Large intestine (tissue), 3 donors: ENCODE data around the gene TBXAS1. TPM values are rescaled to one million over a fixed set of nuclear protein-coding genes. Genes with fewer than 3 reads are reported as not detected.

ENCODE experiments used
- DNase-seq, 2 donors: peaks; one replicate each; pipeline versions ENCODE4 v3.0.0 to v3.0.0-alpha.2; 2013
- H3K27ac ChIP-seq: one replicate; pipeline ENCODE4 v1.5.1; 2013; ENCODE audit warnings: low read length
- H3K27me3 ChIP-seq: 2 replicates; pipeline ENCODE4 v1.6.1; 2013; ENCODE audit warnings: low read length; ENCODE audit not compliant: control insufficient read depth, insufficient read depth
- H3K36me3 ChIP-seq: 2 replicates; pipeline ENCODE4 v1.6.1; 2013; ENCODE audit warnings: low read length; ENCODE audit not compliant: control insufficient read depth, insufficient read depth
- H3K4me1 ChIP-seq: one replicate; pipeline ENCODE4 v1.6.1; 2013; ENCODE audit warnings: low read length; ENCODE audit not compliant: control insufficient read depth, insufficient read depth
- H3K4me3 ChIP-seq: one replicate; pipeline ENCODE4 v1.5.1; 2013; ENCODE audit warnings: low read length
- H3K9me3 ChIP-seq: one replicate; pipeline ENCODE4 v1.6.1; 2013; ENCODE audit warnings: mild to moderate bottlenecking, low read depth, low read length, moderate library complexity; ENCODE audit not compliant: control insufficient read depth
- WGBS: methylation state at CpG from one replicate; pipeline ENCODE4 v1.1.5; 2013; ENCODE audit warnings: low lambda C conversion rate; ENCODE audit not compliant: insufficient coverage; 5-methylcytosine and 5-hydroxymethylcytosine counted together
- polyA plus RNA-seq: library from polyadenylated mRNA; unstranded; fragments of 120-200 nt; gene quantifications from one replicate; pipeline ENCODE4 v1.2.1, GENCODE V29; 2013

TBXAS1 gene
- polyA plus RNA-seq, 1 donor = 9.6 TPM

DNA sequence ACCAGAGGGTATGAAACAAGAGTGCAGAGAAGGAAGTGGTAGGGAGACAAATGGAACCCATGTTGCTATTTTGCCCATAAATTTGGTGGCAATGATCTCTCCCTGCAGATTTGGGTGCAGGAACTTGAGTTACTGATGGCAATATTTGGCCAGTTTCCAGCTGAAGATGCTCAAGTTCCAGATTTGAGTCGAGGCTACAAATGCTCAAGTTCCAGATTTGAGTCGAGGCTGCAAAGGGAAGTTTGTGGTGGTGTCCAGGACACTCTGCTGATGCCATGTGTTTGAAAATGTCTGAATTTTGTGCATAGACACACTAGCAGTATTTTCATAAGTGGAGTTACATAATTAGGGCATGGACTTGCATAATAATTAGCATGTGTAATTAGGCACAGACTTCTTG is 40.8 kb downstream of the TBXAS1 start:
- Histone ChIP-seq H3K27me3 (no peaks in the 10 kb centered on the region), H3K4me3 (no peak overlapping the region), H3K36me3 (no peaks in the 10 kb centered on the region), H3K4me1 (no peaks in the 10 kb centered on the region), H3K27ac (no peak overlapping the region), H3K9me3 (no peaks in the 10 kb centered on the region)
- DNase-seq = no peak
- no CpG with 5 or more reads among the region's 2 CpGs for WGBS

DNA sequence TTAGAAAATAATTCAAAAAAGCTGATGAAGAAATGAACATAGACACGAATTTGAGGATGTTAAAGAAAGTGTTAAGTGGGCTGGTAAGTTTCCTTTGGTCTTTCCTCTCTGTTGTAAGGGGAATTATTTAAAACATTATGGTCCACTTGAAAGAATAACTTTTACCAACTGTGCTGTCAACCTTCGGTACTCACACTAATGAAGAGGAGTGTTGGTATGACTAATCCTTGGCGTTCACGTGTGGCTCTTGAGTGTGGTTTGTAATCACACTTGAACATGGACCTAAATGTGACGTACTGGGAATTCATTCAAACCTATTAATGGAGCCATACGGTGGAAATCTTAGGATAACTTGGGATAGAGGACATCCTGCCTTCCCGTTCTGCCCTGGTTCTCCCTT is 41.3 kb downstream of the TBXAS1 start:
- Histone ChIP-seq H3K4me1 (no peaks in the 10 kb centered on the region), H3K27me3 (no peaks in the 10 kb centered on the region), H3K27ac (no peak overlapping the region), H3K9me3 (no peaks in the 10 kb centered on the region), H3K4me3 (no peak overlapping the region), H3K36me3 (no peaks in the 10 kb centered on the region)
- WGBS = 92% methylated on average over 1 of the region's 7 CpGs
- DNase-seq = no peak

DNA sequence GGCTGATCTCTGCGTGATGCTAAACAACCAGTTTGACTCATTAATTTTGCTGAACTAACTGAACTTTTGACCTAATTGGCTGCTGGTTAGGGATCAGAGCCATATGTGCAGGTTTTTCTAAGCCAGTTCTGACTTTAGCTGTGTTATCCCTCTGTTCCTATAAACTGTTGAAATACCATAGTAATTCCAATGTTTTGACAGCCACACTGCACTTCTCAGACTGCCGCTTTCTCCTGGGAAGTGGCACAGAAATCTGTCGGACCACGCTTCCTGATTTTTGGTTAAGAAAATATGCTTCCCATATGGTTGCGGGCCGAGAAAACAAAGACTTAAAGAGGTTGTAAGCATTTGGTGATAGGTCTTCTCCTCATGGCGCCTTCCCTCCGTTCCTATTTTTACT is 42.3 kb downstream of the TBXAS1 start:
- Histone ChIP-seq H3K9me3 (no peaks in the 10 kb centered on the region), H3K4me1 (no peaks in the 10 kb centered on the region), H3K36me3 (no peaks in the 10 kb centered on the region), H3K27ac (no peak overlapping the region), H3K4me3 (no peak overlapping the region), H3K27me3 (no peaks in the 10 kb centered on the region)
- DNase-seq = no peak
- WGBS = no CpG with 5 or more reads among the region's 8 CpGs

DNA sequence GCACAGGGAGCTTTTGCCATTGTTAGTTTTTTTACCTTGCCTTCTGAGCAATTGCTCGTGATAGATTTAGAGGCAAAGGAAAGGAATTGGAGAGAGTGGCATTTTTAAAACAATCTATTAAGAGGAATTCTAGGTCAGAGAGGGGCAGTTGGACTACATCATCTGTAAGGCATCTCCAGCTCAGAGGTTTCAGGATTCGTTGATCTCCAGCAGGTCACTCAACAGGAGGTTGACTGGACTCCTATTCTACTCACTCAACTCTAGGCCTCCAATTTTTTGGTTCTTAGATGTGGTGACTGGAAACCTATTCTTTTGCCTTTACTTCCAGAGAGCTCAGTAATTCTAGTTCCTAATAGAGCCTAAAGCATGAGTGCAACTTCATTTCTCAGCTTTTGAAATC is 42.8 kb downstream of the TBXAS1 start:
- Histone ChIP-seq H3K27ac (no peak overlapping the region), H3K4me3 (no peak overlapping the region), H3K36me3 (no peaks in the 10 kb centered on the region), H3K4me1 (no peaks in the 10 kb centered on the region), H3K27me3 (no peaks in the 10 kb centered on the region), H3K9me3 (no peaks in the 10 kb centered on the region)
- WGBS = no CpG with 5 or more reads among the region's 2 CpGs
- DNase-seq = no peak

DNA sequence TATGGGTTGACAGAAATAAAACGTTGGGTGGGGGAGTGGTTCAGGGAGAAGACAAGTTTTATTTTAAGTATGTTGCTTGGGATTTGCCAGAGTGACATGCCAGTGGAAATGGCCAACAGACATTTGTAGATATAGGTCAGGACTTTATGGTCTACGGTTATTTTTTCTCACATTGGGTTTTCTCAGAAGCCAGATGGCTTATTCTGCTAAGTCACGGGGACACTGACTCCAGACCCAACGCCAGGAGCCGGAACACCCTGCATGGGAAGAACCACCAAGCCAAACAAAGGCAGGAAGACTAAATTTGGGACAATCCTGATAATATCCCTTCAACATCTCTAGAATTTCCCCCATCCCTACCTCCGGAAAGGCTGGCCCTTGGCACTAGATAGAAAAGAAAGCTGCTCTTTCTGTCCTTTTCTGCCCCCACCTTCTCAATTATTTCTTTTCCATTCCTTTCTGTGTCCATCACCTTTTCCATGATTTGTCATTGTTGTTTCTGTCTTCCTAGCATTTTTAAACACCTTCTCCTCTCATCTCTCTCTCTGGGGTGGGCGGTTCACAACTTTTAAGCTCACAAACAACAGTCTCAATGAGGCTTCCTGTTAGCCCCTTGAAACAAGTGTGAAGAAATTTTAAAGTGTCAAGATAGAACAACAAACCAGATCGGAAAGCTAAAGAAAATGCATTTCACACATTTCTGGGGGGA is 44.7 kb downstream of the TBXAS1 start:
- Histone ChIP-seq H3K27me3 (no peaks in the 10 kb centered on the region), H3K4me1 (no peaks in the 10 kb centered on the region), H3K36me3 (no peaks in the 10 kb centered on the region), H3K4me3 (no peak overlapping the region), H3K9me3 (no peaks in the 10 kb centered on the region), H3K27ac (no peak overlapping the region)
- no peak for DNase-seq
- 100% methylated on average over 3 of the region's 8 CpGs for WGBS

DNA sequence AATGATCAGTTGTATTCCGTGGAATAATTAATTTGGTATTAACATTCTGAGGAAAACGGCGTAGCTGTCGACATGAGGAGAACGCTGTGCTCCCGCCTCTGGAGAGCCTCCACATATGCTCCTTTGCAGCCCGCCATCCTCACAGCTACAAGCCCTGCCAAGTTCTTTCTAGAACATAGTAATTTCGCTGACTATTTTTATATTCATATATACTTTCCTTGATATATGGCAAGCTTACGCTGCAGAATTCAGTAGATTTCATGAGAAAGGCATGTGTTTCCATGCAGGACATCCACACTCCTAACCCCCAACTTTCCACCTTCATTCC is 45.2 kb downstream of the TBXAS1 start:
- H3K36me3 ChIP-seq = no peaks in the 10 kb centered on the region
- no peaks in the 10 kb centered on the region for H3K27me3 ChIP-seq
- no peaks in the 10 kb centered on the region for H3K4me1 ChIP-seq
- no peak overlapping the region for H3K27ac ChIP-seq
- H3K9me3 ChIP-seq = no peaks in the 10 kb centered on the region
- DNase-seq = no peak
- no peak overlapping the region for H3K4me3 ChIP-seq
- 100% methylated on average over 2 of the region's 9 CpGs for WGBS

DNA sequence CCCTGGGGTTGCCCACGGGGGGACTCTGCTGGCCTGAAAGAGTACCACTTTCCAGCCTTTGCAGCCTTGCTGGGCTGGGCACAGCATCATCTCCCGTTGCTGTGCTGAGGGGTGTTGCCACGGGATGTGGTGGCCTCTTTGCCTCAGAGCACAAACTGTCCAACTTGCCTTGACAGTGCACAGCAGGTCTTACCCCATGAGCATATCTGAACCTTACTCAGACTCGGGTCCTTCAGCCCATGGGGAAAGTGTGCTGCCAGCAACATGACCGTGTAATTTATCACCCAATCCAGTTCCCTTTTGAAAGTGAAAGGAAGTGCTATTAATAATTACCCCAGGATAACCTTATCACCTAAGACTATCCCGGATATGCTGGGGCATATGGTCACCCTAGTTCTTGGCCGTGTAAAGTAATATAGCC is 46.8 kb downstream of the TBXAS1 start:
- no peak overlapping the region for H3K27ac ChIP-seq
- H3K4me1 ChIP-seq = no peaks in the 10 kb centered on the region
- no peaks in the 10 kb centered on the region for H3K9me3 ChIP-seq
- H3K4me3 ChIP-seq = no peak overlapping the region
- WGBS = 40% methylated on average over 1 of the region's 7 CpGs
- DNase-seq = peak; percentile 30 to 70
- no peaks in the 10 kb centered on the region for H3K36me3 ChIP-seq
- no peaks in the 10 kb centered on the region for H3K27me3 ChIP-seq

DNA sequence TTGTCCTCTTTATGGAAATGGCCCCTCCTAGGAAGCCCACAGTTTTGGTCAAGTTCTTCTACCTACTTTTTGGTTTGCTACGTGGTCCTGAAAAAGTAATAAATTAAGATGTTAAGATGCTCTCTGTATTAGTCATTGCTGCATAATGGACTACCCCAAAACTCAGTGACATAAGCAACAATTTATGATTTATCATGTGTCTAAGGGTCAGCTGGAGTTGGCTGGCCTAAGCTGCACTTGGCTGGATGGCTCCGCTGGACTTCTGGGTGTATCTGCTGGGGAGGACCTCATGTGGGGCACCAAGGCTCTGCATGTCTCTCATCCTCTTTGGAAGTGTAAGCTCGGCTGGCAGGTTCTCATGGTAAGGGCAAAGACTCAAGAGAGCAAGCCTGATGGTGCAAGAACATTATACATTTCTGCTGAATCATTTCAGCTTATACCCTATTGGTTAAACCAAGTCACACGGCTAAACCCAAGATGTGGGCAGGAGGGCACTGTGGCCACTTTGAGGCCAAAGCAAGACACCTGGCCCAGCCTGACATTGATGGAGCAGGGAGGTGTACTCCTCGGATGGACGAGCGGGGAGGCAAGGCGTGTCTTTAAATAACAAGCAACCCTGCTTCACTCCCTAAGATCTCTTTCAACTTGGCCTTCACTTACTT is 47.7 kb downstream of the TBXAS1 start:
- no CpG with 5 or more reads among the region's 8 CpGs for WGBS
- Histone ChIP-seq H3K36me3 (no peaks in the 10 kb centered on the region), H3K27me3 (no peaks in the 10 kb centered on the region), H3K4me3 (no peak overlapping the region), H3K9me3 (no peaks in the 10 kb centered on the region), H3K4me1 (no peaks in the 10 kb centered on the region), H3K27ac (no peak overlapping the region)
- no peak for DNase-seq

DNA sequence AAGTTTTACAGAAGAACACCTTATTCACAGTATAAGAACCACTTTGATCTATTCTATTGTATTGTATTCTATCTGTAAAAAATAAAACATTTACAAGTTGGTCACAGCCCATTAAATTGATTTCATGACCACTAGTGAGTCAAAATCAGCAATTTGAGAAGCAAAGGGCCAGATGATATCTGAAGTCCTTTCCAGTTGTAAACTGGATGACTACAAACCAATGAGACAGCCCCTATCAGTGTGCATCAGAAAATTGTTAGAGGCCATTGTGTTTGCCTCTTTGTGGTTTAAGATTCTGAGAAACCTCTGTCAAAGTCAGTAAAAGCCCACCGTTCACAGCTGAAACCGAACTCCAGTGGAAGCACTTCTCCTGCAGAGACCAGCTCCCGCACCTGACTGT is 54.8 kb downstream of the TBXAS1 start:
- DNase-seq = no peak
- WGBS = no CpG with 5 or more reads among the region's 3 CpGs
- Histone ChIP-seq H3K9me3 (no peaks in the 10 kb centered on the region), H3K36me3 (no peaks in the 10 kb centered on the region), H3K4me3 (no peak overlapping the region), H3K27ac (no peak overlapping the region), H3K4me1 (no peaks in the 10 kb centered on the region), H3K27me3 (no peaks in the 10 kb centered on the region)

DNA sequence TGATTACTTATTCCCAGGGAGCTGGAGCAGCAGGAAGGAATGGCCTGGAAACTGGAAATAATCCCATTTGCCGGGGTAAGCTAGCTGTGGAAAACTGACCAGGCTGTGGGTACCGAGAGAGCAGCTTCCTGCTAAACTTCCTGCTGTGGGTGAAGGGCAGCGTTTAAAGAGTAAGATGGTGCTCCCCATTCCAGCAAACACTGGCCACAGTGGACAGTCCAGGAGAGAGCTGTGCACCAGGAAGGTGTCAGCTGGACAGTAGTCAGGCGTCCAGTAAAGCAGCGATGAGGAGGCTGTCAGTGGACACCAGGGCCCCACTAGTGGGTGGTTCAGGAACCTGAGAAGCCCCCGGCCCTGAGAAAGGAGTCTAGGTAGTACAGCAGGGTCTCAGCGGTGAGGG is 55.4 kb downstream of the TBXAS1 start:
- Histone ChIP-seq H3K27ac (no peak overlapping the region), H3K27me3 (no peaks in the 10 kb centered on the region), H3K9me3 (no peaks in the 10 kb centered on the region), H3K4me3 (no peak overlapping the region), H3K4me1 (no peaks in the 10 kb centered on the region), H3K36me3 (no peaks in the 10 kb centered on the region)
- no peak for DNase-seq
- no CpG with 5 or more reads among the region's 7 CpGs for WGBS

DNA sequence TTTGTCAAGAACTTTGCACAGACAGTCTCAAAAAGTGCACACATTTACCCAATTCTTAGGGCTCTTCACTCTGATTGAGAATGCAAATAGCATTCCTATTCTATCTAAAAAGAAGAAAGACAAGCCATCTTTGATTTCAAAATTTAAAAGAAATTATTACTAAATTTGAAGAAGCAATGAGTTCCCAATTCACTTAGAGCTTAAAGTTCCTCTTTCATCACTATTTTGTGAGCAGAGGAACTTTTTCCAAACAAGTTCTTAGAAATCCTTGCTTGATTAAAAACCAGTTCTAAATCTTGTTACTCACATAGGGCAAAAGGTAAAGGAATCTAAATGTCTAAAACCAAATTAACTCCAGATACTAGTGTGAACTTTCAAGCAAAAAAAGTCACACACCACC is 56.4 kb downstream of the TBXAS1 start:
- H3K9me3 ChIP-seq = no peaks in the 10 kb centered on the region
- H3K27me3 ChIP-seq = no peaks in the 10 kb centered on the region
- H3K27ac ChIP-seq = no peak overlapping the region
- no peaks in the 10 kb centered on the region for H3K36me3 ChIP-seq
- no peak overlapping the region for H3K4me3 ChIP-seq
- no peak for DNase-seq
- no peaks in the 10 kb centered on the region for H3K4me1 ChIP-seq
